Heart left ventricle (tissue), 13 donors: ENCODE data around the gene NRDC.

ENCODE experiments used
- POLR2A ChIP-seq, 2 donors: fragments of 450-650 bp; IDR thresholded peaks; one replicate each; pipeline ENCODE4 v1.6.1; 2017; ENCODE audit warnings: antibody characterized with exemption in 2 of 2, mild to moderate bottlenecking in 2 of 2, moderate library complexity in 2 of 2
- TF ChIP-seq, protein P1 (sequence below), 12 donors: fragments of 200-600 bp; sonication (generic) in 4 of 12; IDR thresholded peaks; one replicate each; pipeline versions ENCODE4 v1.5.0 to v1.8.0; 2018 to 2022; ENCODE audit warnings: antibody characterized with exemption in 12 of 12, mild to moderate bottlenecking in 5 of 12
- donor health status: ischemic (EF 13 %, LVEDD 7.1; RV severe dilation, severe dysfunction).
- donor health status: DM: no; HTN: yes; CAD: no.
- donor health status: DM: no; HTN: no; CAD: no.
- donor health status: ischemic (EF 25% LVEDD 6.9; RV normal size, moderate dysfunction).
- donor health status: ischemic (EF 25% LVEDD 5.7; RV mildly dilated, moderate dysfunction).
- donor health status: ischemic (EF 35%, LVEDD 5.7; RV mildly dilated, moderate dysfunction).
- donor health status: nonischemic (EF 11% LVEDD 7.7; RV severe dilation, severe dysfunction).
- donor health status: DM: yes; HTN: yes; CAD: no.
- donor health status: PGD.
- donor health status: ischemic (EF 29% LVEDD 5.4; RV normal size, mild dysfunction).
- donor health status: nonischemic (EF 23%, LVEDD 6.1; RV moderate dilation, normal function).

DNA sequence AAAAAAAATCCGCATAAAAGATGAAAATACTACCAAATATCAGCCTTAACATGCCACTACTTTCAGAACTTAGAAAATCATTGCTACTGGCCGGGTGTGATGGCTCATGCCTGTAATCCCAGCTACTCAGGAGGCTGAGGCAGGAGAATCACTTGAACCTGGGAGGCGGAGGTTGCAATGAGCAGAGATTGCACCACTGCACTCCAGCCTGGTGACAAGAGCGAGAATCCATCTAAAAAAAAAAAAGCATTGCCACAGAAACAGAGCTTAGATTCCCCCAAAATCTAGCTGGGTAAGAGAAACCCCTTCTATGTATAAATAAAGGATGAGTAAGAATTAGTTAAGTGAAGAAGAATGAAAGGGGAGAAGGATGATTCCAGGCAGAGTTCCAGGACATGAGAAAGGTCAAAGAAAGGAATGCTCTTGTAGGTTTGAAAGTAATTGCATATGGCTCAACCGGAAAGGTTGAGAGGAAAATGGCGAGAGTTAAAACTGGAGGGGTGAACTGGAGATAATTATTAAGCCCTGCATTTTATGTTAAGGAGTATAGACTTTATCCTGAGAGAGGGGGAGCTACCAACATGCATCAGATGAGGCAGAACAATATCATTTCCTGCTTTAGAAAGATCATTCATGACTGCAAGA lies 19.7 kb upstream of the NRDC start:
- TF ChIP-seq POLR2A (IDR thresholded peaks at IDR 0.05): no peak
- TF ChIP-seq, protein P1, sequence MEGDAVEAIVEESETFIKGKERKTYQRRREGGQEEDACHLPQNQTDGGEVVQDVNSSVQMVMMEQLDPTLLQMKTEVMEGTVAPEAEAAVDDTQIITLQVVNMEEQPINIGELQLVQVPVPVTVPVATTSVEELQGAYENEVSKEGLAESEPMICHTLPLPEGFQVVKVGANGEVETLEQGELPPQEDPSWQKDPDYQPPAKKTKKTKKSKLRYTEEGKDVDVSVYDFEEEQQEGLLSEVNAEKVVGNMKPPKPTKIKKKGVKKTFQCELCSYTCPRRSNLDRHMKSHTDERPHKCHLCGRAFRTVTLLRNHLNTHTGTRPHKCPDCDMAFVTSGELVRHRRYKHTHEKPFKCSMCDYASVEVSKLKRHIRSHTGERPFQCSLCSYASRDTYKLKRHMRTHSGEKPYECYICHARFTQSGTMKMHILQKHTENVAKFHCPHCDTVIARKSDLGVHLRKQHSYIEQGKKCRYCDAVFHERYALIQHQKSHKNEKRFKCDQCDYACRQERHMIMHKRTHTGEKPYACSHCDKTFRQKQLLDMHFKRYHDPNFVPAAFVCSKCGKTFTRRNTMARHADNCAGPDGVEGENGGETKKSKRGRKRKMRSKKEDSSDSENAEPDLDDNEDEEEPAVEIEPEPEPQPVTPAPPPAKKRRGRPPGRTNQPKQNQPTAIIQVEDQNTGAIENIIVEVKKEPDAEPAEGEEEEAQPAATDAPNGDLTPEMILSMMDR (IDR thresholded peaks at IDR 0.05): no peak
